ENCODE data around the gene UNC45B.

GRCh38 chr17:35212668-35213067 is 65.1 kb downstream of the UNC45B start:
- TF ChIP-seq CTCF (IDR thresholded peaks at IDR 0.05) (no peak), POLR2A (IDR thresholded peaks at IDR 0.05) (no peak)

All from testis (tissue), 2 donors.